Pancreas (tissue), 10 donors: ENCODE data around the gene KCNMB3. TPM values are rescaled to one million over a fixed set of nuclear protein-coding genes. Genes with fewer than 3 reads are reported as not detected.
"Not testable (repeated sequence)": the region's sequence is repeated elsewhere in the genome, so short reads cannot be mapped to it uniquely, and the experiment has no call there.

Experiments
- ATAC-seq, 4 donors: fragments of 200-7000 bp; cut with Tn5 transposase; one replicate each; pipeline versions ENCODE4 v1.8.0 to v1.9.1; 2020; ENCODE audit warnings: mild to moderate bottlenecking in 4 of 4, moderate library complexity in 4 of 4
- DNase-seq, 6 donors: peaks; one replicate each; pipeline ENCODE4 v3.0.0-alpha.2; 2020
- FAIRE-seq: peaks from 2 replicates; lab custom pipeline; 2012; peaks lifted over from hg19 to GRCh38; lab: Jason Lieb, UNC
- H3K27ac ChIP-seq, 4 donors: fragments of 200-600 bp; sonication (generic); 1 replicate in 3 of 4; 2 replicates in 1 of 4; pipeline versions ENCODE4 v1.5.0 to v1.8.0; 2020
- H3K27me3 ChIP-seq, 4 donors: fragments of 200-600 bp; one replicate each; pipeline ENCODE4 v1.8.0; 2021
- H3K36me3 ChIP-seq, 3 donors: fragments of 200-600 bp; sonication (generic) in 1 of 3; one replicate each; pipeline versions ENCODE4 v1.5.0 to v1.8.0; 2020 to 2021
- H3K4me1 ChIP-seq, 3 donors: fragments of 200-600 bp; one replicate each; pipeline ENCODE4 v1.8.0; 2021
- H3K4me3 ChIP-seq, 4 donors: fragments of 200-600 bp; sonication (generic) in 2 of 4; one replicate each; pipeline versions ENCODE4 v1.5.0 to v1.8.0; 2020 to 2021
- H3K9me3 ChIP-seq, 4 donors: fragments of 200-600 bp; one replicate each; pipeline ENCODE4 v1.8.0; 2021
- WGBS, 2 donors: extraction: QIAGEN DNeasy Blood & Tissue Kit; methylation state at CpG; one replicate each; pipeline ENCODE4 v1.1.7; 2013; 5-methylcytosine and 5-hydroxymethylcytosine counted together
- intact Hi-C, 3 donors: fragments of 100-400 bp; cut with DNase I; formaldehyde crosslinking; loops; one replicate each; pipeline versions ENCODE4 v1.11.1 to v1.14.2; 2022
- polyA plus RNA-seq, 2 donors: library from polyadenylated mRNA; stranded (reverse); fragments of 200-250 nt; gene quantifications; one replicate each; pipeline ENCODE4 v1.2.3, GENCODE V29; 2013
- total RNA-seq, 6 donors: library from RNA; stranded (reverse); fragmentation: NEBNext Ultra II Directional in 4 of 6; extraction: Animal tissue kit (Norgen Biotek cat#: 25700) in 4 of 6; gene quantifications; one replicate each; pipeline versions ENCODE4 v1.2.1 to v1.2.4, GENCODE V29; 2021 to 2023
- TF ChIP-seq, protein P1 (sequence below), 4 donors: fragments of 200-600 bp; sonication (generic) in 3 of 4; IDR thresholded peaks; one replicate each; pipeline versions ENCODE4 v1.5.0 to v1.8.0; 2021; ENCODE audit warnings: antibody characterized with exemption in 4 of 4
- donor health status: healthy with polysubstance abuse.
- donor health status: DM: no; HTN: no; CAD: no; lungs with moderate emphysema.
- donor health status: DM: no; HTN: no; CAD: no.
- donor health status: control.
- donor health status: control.
- donor health status: Bipolar disorder and iron deficiency.
- donor health status: DM: yes; HTN: yes; CAD: no.
- donor health status: DM: no; HTN: no; CAD: no.
- donor health status: DM: no; HTN: no; CAD: no.
- donor health status: DM: yes; HTN: yes; CAD: no.

The KCNMB3 gene
- total and polyA plus RNA-seq, 8 donors, result 1.4 to 7.8 (median 3.2) TPM

DNA sequence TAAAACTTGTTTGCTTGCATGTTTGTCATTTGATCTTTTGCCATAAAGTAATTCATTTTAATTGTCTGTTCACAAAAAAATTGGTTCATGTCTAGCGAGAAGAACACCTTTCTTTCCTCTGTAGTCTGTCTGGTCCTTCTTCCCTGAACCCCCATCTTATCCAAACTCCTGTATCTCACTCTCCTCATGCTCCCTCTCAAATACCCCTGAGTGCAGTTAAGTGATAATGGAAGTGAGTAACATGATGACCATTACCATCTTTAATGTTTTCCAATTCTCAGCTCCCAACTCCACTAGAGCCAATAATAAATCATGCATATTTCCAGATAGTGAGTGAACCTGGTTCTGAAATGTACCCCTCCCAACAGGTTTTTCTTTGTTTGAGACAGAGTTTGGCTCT is 14.2 kb upstream of the KCNMB3 start:
- ATAC-seq (no peak), FAIRE-seq (no peak), DNase-seq (no peak)
- 87 to 94% methylated on average over 1 of the region's 1 CpG for WGBS, 2 donors
- TF ChIP-seq, protein P1, sequence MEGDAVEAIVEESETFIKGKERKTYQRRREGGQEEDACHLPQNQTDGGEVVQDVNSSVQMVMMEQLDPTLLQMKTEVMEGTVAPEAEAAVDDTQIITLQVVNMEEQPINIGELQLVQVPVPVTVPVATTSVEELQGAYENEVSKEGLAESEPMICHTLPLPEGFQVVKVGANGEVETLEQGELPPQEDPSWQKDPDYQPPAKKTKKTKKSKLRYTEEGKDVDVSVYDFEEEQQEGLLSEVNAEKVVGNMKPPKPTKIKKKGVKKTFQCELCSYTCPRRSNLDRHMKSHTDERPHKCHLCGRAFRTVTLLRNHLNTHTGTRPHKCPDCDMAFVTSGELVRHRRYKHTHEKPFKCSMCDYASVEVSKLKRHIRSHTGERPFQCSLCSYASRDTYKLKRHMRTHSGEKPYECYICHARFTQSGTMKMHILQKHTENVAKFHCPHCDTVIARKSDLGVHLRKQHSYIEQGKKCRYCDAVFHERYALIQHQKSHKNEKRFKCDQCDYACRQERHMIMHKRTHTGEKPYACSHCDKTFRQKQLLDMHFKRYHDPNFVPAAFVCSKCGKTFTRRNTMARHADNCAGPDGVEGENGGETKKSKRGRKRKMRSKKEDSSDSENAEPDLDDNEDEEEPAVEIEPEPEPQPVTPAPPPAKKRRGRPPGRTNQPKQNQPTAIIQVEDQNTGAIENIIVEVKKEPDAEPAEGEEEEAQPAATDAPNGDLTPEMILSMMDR (IDR thresholded peaks at IDR 0.05), result no peak
- Histone ChIP-seq H3K4me1 (no peaks in the 10 kb centered on the region), H3K27me3 (no peaks in the 10 kb centered on the region), H3K4me3 (no peak overlapping the region), H3K9me3 (no peaks in the 10 kb centered on the region), H3K36me3 (no peaks in the 10 kb centered on the region), H3K27ac (no peak overlapping the region)
- intact Hi-C loops, result no loop called here

DNA sequence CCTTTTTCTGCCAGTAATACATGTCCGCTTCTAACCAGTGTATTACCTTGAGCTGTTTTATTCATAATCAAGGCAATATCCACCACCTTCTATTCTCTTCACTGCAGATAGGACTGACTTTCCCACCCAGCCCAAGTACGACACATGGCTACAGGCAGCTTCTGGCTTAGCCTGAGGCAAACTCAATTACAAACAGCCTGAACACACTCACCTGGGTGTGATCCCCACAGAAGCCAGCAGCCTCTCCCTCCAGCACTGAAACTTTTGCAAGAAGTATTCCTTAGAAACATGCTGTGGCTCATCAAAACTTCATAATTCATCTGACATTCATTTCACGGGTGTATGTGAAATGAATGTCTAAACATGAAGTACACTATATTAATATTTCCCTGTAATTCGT is 13.5 kb upstream of the KCNMB3 start:
- H3K4me1 ChIP-seq, result no peaks in the 10 kb centered on the region
- H3K27me3 ChIP-seq, result no peaks in the 10 kb centered on the region
- ATAC-seq (no peak), DNase-seq (no peak), FAIRE-seq (no peak)
- no peaks in the 10 kb centered on the region for H3K9me3 ChIP-seq
- 59 to 61% methylated on average over 4 of the region's 4 CpGs for WGBS, 2 donors
- TF ChIP-seq, protein P1 (IDR thresholded peaks at IDR 0.05), result no peak
- intact Hi-C loops, result no loop called here
- no peak overlapping the region for H3K4me3 ChIP-seq
- no peaks in the 10 kb centered on the region for H3K36me3 ChIP-seq
- no peak overlapping the region for H3K27ac ChIP-seq

DNA sequence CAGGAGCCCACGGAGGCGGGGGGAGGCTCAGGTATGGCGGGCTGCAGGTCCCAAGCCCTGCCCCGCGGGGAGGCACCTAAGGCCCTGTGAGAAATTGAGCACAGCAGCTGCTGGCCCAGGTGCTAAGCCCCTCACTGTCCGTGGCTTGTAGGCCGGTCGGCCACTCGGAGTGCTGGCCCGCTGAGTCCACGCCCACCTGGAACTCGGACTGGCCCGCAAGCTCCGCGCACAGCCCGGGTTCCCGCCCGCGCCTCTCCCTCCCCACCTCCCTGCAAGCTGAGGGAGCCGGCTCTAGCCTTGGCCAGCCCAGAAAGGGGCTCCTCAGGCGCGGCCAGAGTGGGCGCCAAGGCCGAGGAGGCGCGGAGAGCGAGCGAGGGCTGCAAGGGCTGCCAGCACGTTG is 12.2 kb upstream of the KCNMB3 start:
- Histone ChIP-seq H3K27me3 (no peaks in the 10 kb centered on the region), H3K36me3 (no peaks in the 10 kb centered on the region), H3K4me3 (no peak overlapping the region), H3K27ac (no peak overlapping the region), H3K9me3 (no peaks in the 10 kb centered on the region), H3K4me1 (no peaks in the 10 kb centered on the region)
- DNase-seq (peak in 3 of 6 donors; percentile 16 to 67 (median 30)), FAIRE-seq (no peak), ATAC-seq (no peak)
- TF ChIP-seq, protein P1 (IDR thresholded peaks at IDR 0.05), result no peak
- 97% methylated on average over 29 of the region's 29 CpGs for WGBS, 2 donors
- intact Hi-C loops, result no loop called here

DNA sequence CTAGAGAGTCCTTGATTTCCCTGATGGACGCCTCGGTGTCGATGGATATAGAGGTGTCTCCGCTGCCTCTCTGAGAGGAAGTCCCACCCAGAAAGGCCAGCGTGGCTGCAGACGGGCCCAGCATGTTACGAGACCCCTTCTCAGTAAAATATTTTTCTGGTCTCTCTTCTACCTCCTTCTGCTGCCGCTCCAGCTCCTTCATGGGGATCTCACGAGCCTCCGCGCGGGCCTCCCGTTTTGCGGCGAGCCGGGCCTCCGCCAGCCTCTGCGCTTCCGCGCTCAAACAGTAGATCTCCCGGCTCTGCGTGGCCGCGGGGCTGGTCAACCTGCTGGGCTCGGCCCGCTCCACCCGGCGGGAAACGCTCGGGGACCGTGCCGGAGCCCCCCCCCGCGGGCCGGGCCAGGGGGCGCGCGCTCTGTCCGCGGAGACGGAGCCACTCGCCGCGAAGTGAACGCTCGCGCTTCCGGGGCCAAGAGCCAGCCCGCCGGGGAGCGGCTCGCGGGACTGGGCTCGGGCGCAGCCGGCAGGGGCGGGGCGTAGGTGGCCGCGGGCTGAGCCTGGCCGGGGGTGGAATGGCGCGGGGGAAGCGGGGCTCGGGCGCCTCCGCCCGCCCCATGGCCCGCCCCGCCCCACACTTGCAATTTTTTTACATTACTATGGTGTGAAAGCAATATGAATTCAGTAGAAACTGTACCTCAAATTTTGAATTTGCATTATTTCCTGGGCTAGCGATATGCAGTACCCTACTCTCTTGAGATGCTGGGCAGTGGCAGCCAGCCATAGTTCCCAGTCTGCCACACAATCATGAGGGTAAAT is 10.2 kb upstream of the KCNMB3 start:
- TF ChIP-seq, protein P1 (IDR thresholded peaks at IDR 0.05), result no peak
- no peak for FAIRE-seq

DNA sequence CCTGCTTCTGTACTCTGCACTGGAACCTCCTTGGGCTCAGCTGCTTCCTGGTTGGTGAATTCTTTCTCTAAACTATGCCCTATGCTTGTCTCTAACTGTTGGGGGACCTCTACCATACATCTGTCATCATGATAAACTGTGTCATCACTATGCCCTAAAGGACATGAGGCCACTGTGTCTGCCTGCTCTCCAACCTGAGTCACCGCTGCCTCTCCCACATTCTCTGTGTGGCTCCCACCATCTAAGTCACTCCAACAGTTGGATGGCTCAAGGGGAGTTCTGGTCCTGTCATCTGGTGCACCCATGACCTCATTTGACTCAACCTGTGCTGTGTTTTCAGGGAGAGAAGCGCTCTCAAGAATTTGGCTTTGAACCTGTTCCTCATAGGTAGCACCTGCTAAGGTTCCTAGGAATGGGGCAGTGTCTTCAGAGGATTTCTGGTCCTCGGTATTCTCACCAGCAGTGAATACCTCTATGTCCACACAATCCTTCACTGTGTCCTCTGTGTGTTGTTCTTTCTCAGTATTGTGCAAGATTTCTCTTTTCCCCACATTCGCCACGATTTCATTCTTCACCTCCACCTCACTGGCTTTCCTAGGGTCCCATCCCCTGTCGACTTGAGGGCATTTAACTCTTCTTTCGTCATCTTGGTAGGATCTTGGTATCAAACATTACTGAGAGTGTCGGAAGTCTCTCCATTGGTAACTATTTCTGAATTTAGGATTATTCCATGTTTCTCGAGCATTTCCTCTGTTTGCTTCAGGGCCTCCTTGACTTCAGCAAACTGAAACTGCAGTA is 9.2 kb upstream of the KCNMB3 start:
- H3K9me3 ChIP-seq, H3K36me3 ChIP-seq, DNase-seq, H3K27ac ChIP-seq, intact Hi-C loops, ATAC-seq, FAIRE-seq, H3K27me3 ChIP-seq: not testable (repeated sequence)
- H3K4me3 ChIP-seq, result peak overlapping the region in 2 of 4 donors; percentile 58 to 70
- H3K4me1 ChIP-seq, result peaks cover 0 to 15% (median 10%) of the 10 kb centered on the region in 3 donors
- WGBS, 2 donors, result 98 to 99% methylated on average over 9 of the region's 9 CpGs

More for the DNA sequence above, 10.2 kb upstream of the KCNMB3 start:
- Histone ChIP-seq H3K36me3 (no peaks in the 10 kb centered on the region), H3K4me3 (peak overlapping the region; percentile 42 to 70 (median 54)), H3K4me1 (peaks cover 0 to 5% (median 4%) of the 10 kb centered on the region in 3 donors), H3K9me3 (no peaks in the 10 kb centered on the region), H3K27me3 (no peaks in the 10 kb centered on the region), H3K27ac (peak overlapping the region in 3 of 4 donors; percentile 19 to 63 (median 62))
- 7 to 8% methylated on average over 71 of the region's 71 CpGs for WGBS, 2 donors
- peak; percentile 99 to 100 (median 100) for ATAC-seq
- peak; percentile 73 to 91 (median 84) for DNase-seq
- intact Hi-C loops, result no loop called here
